GM12878 (cell line): ENCODE results near the gene GPR148. TPM values are rescaled to one million over a fixed set of nuclear protein-coding genes. Genes with fewer than 3 reads are reported as not detected.
A peak's percentile ranks its signal among the peaks of the same experiment; 100 is the strongest.

Experiments used
- ATAC-seq: fragments of 200-7000 bp; cut with Tn5 transposase; 3 replicates; pipeline ENCODE4 v1.9.1; 2020; ENCODE audit warnings: mild to moderate bottlenecking, moderate library complexity
- BruUV-seq: library from RNA; stranded (reverse); fragments of 400-500 nt; replicated peaks from 2 replicates; lab custom pipeline; 2021; lab: Mats Ljungman, UMichigan
- CTCF ChIA-PET: fragments of 300-600 bp; sonication (Branson Sonifier 250); formaldehyde crosslinking; extraction: SDS; loops from one replicate; lab custom pipeline; 2021; ENCODE audit warnings: inconsistent platforms; lab: Yijun Ruan, JAX
- POLR2A ChIA-PET: fragments of 350-600 bp; formaldehyde crosslinking; extraction: SDS; loops from one replicate; lab custom pipeline; 2021; ENCODE audit warnings: inconsistent platforms; lab: Charles Lee
- RAD21 ChIA-PET: fragments of 300-600 bp; sonication (Branson Sonifier 250); formaldehyde crosslinking; loops from one replicate; lab custom pipeline; 2023; ENCODE audit warnings: antibody characterized with exemption; ENCODE audit not compliant: unreplicated experiment; lab: Charles Lee
- SMC1A ChIA-PET: fragments of 300-600 bp; sonication (Branson Sonifier 250); formaldehyde crosslinking; loops from one replicate; lab custom pipeline; 2023; ENCODE audit not compliant: unreplicated experiment, uncharacterized antibody; lab: Charles Lee
- DNase-seq: peaks from one replicate; pipeline ENCODE4 v3.0.0-alpha.2; 2011; ENCODE audit warnings: low read depth, low spot score
- FAIRE-seq: peaks from 3 replicates; lab custom pipeline; 2011; peaks lifted over from hg19 to GRCh38; lab: Jason Lieb, UNC
- H2AFZ ChIP-seq: 2 replicates; pipeline ENCODE4 v1.6.0; 2011; ENCODE audit warnings: low read depth, low read length, control low read depth; ENCODE audit not compliant: control insufficient read depth
- H3K27ac ChIP-seq: 2 replicates; pipeline ENCODE4 v1.5.1; 2011; ENCODE audit warnings: control low read depth; ENCODE audit not compliant: control insufficient read depth, insufficient read depth
- H3K27me3 ChIP-seq, 2 experiments: replicated peaks in 1 of 2; 2 replicates each; pipeline versions ENCODE4 v1.6.0 to v1.6.1; 2011; ENCODE audit warnings: low read length in 1 of 2; ENCODE audit not compliant: control insufficient read depth in 2 of 2, insufficient read depth in 2 of 2
- H3K36me3 ChIP-seq, 2 experiments: 2 replicates each; pipeline ENCODE4 v1.5.1; 2011; ENCODE audit warnings: low read length in 1 of 2; ENCODE audit not compliant: control insufficient read depth in 2 of 2, insufficient read depth in 2 of 2
- H3K4me1 ChIP-seq: 2 replicates; pipeline ENCODE4 v1.6.1; 2011; ENCODE audit warnings: mild to moderate bottlenecking, low read length, moderate library complexity, mixed read lengths; ENCODE audit not compliant: control insufficient read depth, insufficient read depth
- H3K4me2 ChIP-seq: 2 replicates; pipeline ENCODE4 v1.6.0; 2011; ENCODE audit warnings: control low read depth; ENCODE audit not compliant: control insufficient read depth, insufficient read depth
- H3K4me3 ChIP-seq: fragments of 200-600 bp; sonication (generic); 2 replicates; pipeline ENCODE4 v1.5.1; 2016
- H3K79me2 ChIP-seq: 2 replicates; pipeline ENCODE4 v1.6.0; 2011; ENCODE audit warnings: low read length; ENCODE audit not compliant: control insufficient read depth, insufficient read depth
- H3K9ac ChIP-seq: 2 replicates; pipeline ENCODE4 v1.8.0; 2011; ENCODE audit warnings: low read length, control low read depth, mixed read lengths; ENCODE audit not compliant: control insufficient read depth, insufficient read depth
- H3K9me3 ChIP-seq: replicated peaks from 3 replicates; pipeline ENCODE4 v1.5.1; 2011; ENCODE audit warnings: mild to moderate bottlenecking, low read length; ENCODE audit not compliant: control insufficient read depth, insufficient read depth
- H4K20me1 ChIP-seq: 2 replicates; pipeline ENCODE4 v1.6.0; 2011; ENCODE audit not compliant: control insufficient read depth, insufficient read depth
- BCLAF1 ChIP-seq: fragments of 450-650 bp; IDR thresholded peaks from 2 replicates; pipeline ENCODE4 v1.6.1; 2017; ENCODE audit warnings: antibody characterized with exemption, mild to moderate bottlenecking, moderate library complexity
- E4F1 ChIP-seq: fragments of 450-650 bp; IDR thresholded peaks from 2 replicates; pipeline ENCODE4 v1.6.1; 2018; ENCODE audit warnings: borderline replicate concordance, mild to moderate bottlenecking; ENCODE audit not compliant: partially characterized antibody
- ETV6 ChIP-seq, 2 experiments: fragments of 450-650 bp in 1 of 2; IDR thresholded peaks in 1 of 2; conservative IDR thresholded peaks in 1 of 2; 2 replicates each; pipeline ENCODE4 v1.6.1; 2014; ENCODE audit warnings: antibody characterized with exemption in 1 of 2, borderline replicate concordance in 1 of 2, low read depth in 1 of 2, mild to moderate bottlenecking in 1 of 2, moderate library complexity in 1 of 2
- GATAD2B ChIP-seq: fragments of 450-650 bp; conservative IDR thresholded peaks from 2 replicates; pipeline ENCODE4 v1.6.1; 2017; ENCODE audit warnings: low read depth, mild to moderate bottlenecking, moderate library complexity
- HDAC6 ChIP-seq: fragments of 200-600 bp; sonication (generic); IDR thresholded peaks from one replicate; pipeline ENCODE4 v1.8.0; 2017; ENCODE audit warnings: antibody characterized with exemption; ENCODE audit not compliant: unreplicated experiment
- POLR2AphosphoS5 ChIP-seq: IDR thresholded peaks from 2 replicates; pipeline ENCODE4 v1.6.1; 2011; ENCODE audit warnings: mild to moderate bottlenecking, low read length, inconsistent platforms
- SIX5 ChIP-seq: IDR thresholded peaks from 2 replicates; pipeline ENCODE4 v1.6.1; 2011; ENCODE audit warnings: mild to moderate bottlenecking, low read depth, low read length, moderate library complexity; ENCODE audit not compliant: severe bottlenecking
- SP1 ChIP-seq: IDR thresholded peaks from one replicate; pipeline ENCODE4 v1.6.1; 2011; ENCODE audit warnings: low read depth, low read length
- YBX1 ChIP-seq: fragments of 450-650 bp; IDR thresholded peaks from 2 replicates; pipeline ENCODE4 v1.6.1; 2016; ENCODE audit warnings: antibody characterized with exemption
- WGBS: methylation state at CpG from one replicate; pipeline ENCODE4 v1.1.6; 2016; ENCODE audit warnings: low lambda C conversion rate; ENCODE audit not compliant: insufficient replicate concordance, insufficient coverage; ENCODE audit errors: missing lambda C conversion rate; 5-methylcytosine and 5-hydroxymethylcytosine counted together
- in situ Hi-C: fragments of 300-500 bp; cut with MboI; formaldehyde crosslinking; loops from 9 replicates; pipeline ENCODE4 v1.14.3; 2018; ENCODE audit warnings: mixed read lengths
- intact Hi-C: fragments of 100-400 bp; cut with micrococcal nuclease; formaldehyde crosslinking; loops from one replicate; pipeline ENCODE4 v1.14.2; 2022; ENCODE audit not compliant: unreplicated experiment
- polyA plus RNA-seq, 11 experiments: library from polyadenylated mRNA; depleted of rRNA in 4 of 11; unstranded in 6 of 11; stranded (reverse) in 5 of 11; fragments of >200 nt; fragmentation: Nextera tagmentation in 4 of 11; fragmentation: Illumina TruSeq in 1 of 11; extraction: Ambion mirVana in 4 of 11; extraction: Trizol in 1 of 11; gene quantifications; 1 replicate in 1 of 11; 2 replicates in 10 of 11; pipeline versions ENCODE4 v1.2.1 to v1.2.3, GENCODE V29; 2011 to 2016; ENCODE audit warnings: inconsistent platforms in 2 of 11, missing spikeins in 2 of 11, low read depth in 1 of 11
- total RNA-seq, 4 experiments: library from RNA; depleted of rRNA in 3 of 4; stranded (reverse); fragments of >200 nt in 3 of 4; fragmentation: Illumina TruSeq in 1 of 4; extraction: Trizol in 1 of 4; gene quantifications; 2 replicates each; pipeline versions ENCODE4 v1.2.1 to v1.2.3, GENCODE V29; 2013 to 2021

GPR148 gene
- total and polyA plus RNA-seq, 10 of the 15 experiments (the other 5 are each of a cell fraction or from before 2014, with no cell fraction given), result not detected

GRCh38 chr2:130755256-130756052 is 26.6 kb downstream of the GPR148 start, which contains the start of gene AMER3:
Gene AMER3, plus strand, starts transcription at chr2:130755540. Its CDS starts 6,533 bp downstream, at chr2:130762073.
- no peak within 1 kb of the TSS for H2AFZ ChIP-seq
- SMC1A ChIA-PET, result no interaction called here
- 19% methylated on average over 39 of the region's 43 CpGs for WGBS
- RAD21 ChIA-PET, result no interaction called here
- no peak for DNase-seq
- FAIRE-seq, result no peak
- no TSS peak for BruUV-seq
- POLR2A ChIA-PET, result no interaction called here
- no peaks in the 10 kb centered on the region for H3K4me1 ChIP-seq
- H3K9me3 ChIP-seq, result no peaks in the 10 kb centered on the region
- ATAC-seq, result peak; percentile 15; the same call in 2 of the 3 replicates
- H3K4me3 ChIP-seq, result no peak within 1 kb of the TSS
- no peaks in the 10 kb centered on the region for H3K36me3 ChIP-seq
- H3K79me2 ChIP-seq, result no peaks in the 10 kb centered on the region
- intact Hi-C loops, result no loop called here
- no peak within 1 kb of the TSS for H3K4me2 ChIP-seq
- H3K9ac ChIP-seq, result no peak within 1 kb of the TSS
- H3K27me3 ChIP-seq, result peaks cover 3 to 5% of the 10 kb centered on the region in 2 experiments
- CTCF ChIA-PET, result no interaction called here
- TF ChIP-seq SP1 (no peak), POLR2AphosphoS5 (no peak), GATAD2B (no peak), ETV6 (conservative IDR thresholded peaks at IDR 0.05 in 1 of 2, IDR thresholded peaks at IDR 0.05 in 1 of 2; ENCODE audit: borderline replicate concordance in 1 of 2, low read depth in 1 of 2) (no peak), YBX1 (no peak), SIX5 (no peak), E4F1 (no peak), BCLAF1 (no peak), HDAC6 (no peak)
- H4K20me1 ChIP-seq, result no peaks in the 10 kb centered on the region
- no peak within 1 kb of the TSS for H3K27ac ChIP-seq
- in situ Hi-C loops, result no loop called here
